Lung (tissue), 12 donors: ENCODE results near the gene TRIM3. TPM values are rescaled to one million over a fixed set of nuclear protein-coding genes. Genes with fewer than 3 reads are reported as not detected.

Experiments
- ATAC-seq: fragments of 200-7000 bp; cut with Tn5 transposase; one replicate; pipeline ENCODE4 v1.9.1; 2020; ENCODE audit warnings: moderate number of reproducible peaks; ENCODE audit not compliant: insufficient read depth, low FRiP score
- DNase-seq, 3 donors: peaks; one replicate each; pipeline ENCODE4 v3.0.0-alpha.2; 2013 to 2017
- H3K27ac ChIP-seq, 2 donors: one replicate each; pipeline ENCODE4 v1.5.1; 2013; ENCODE audit warnings: mild to moderate bottlenecking in 2 of 2, moderate library complexity in 2 of 2, control low read depth in 1 of 2, inconsistent platforms in 1 of 2, low read depth in 1 of 2, low read length in 1 of 2
- H3K27me3 ChIP-seq, 3 donors: one replicate each; pipeline ENCODE4 v1.5.1; 2013; ENCODE audit warnings: low read length in 2 of 3; ENCODE audit not compliant: control insufficient read depth in 3 of 3, insufficient read depth in 3 of 3
- H3K36me3 ChIP-seq, 4 donors: one replicate each; pipeline ENCODE4 v1.5.1; 2013; ENCODE audit warnings: low read length in 4 of 4, mild to moderate bottlenecking in 1 of 4, moderate library complexity in 1 of 4; ENCODE audit not compliant: control insufficient read depth in 4 of 4, insufficient read depth in 4 of 4
- H3K4me1 ChIP-seq, 5 donors: one replicate each; pipeline ENCODE4 v1.5.1; 2013; ENCODE audit warnings: low read length in 5 of 5, mild to moderate bottlenecking in 2 of 5, moderate library complexity in 1 of 5; ENCODE audit not compliant: control insufficient read depth in 5 of 5, insufficient read depth in 5 of 5
- H3K4me3 ChIP-seq: one replicate; pipeline ENCODE4 v1.5.1; 2013; ENCODE audit warnings: mild to moderate bottlenecking, control low read depth, moderate library complexity
- H3K9ac ChIP-seq, 2 donors: one replicate each; pipeline ENCODE4 v1.5.1; 2013; ENCODE audit warnings: low read length in 2 of 2, control low read depth in 1 of 2; ENCODE audit not compliant: insufficient read depth in 1 of 2
- H3K9me3 ChIP-seq, 4 donors: one replicate each; pipeline ENCODE4 v1.5.1; 2013; ENCODE audit warnings: low read length in 3 of 4, mild to moderate bottlenecking in 1 of 4, moderate library complexity in 1 of 4; ENCODE audit not compliant: control insufficient read depth in 4 of 4, insufficient read depth in 3 of 4
- CTCF ChIP-seq: IDR thresholded peaks from 2 replicates; pipeline ENCODE4 v1.5.1; 2012; ENCODE audit warnings: mild to moderate bottlenecking; ENCODE audit errors: control extremely low read depth, extremely low read depth
- WGBS, 2 donors: extraction: QIAGEN DNeasy Blood & Tissue Kit; methylation state at CpG; one replicate each; pipeline ENCODE4 v1.1.7; 2013; 5-methylcytosine and 5-hydroxymethylcytosine counted together
- polyA plus RNA-seq, 2 donors: library from polyadenylated mRNA; stranded (reverse); fragments of 200-250 nt; gene quantifications; one replicate each; pipeline ENCODE4 v1.2.1, GENCODE V29; 2013
- total RNA-seq, 2 donors: library from RNA; depleted of rRNA in 1 of 2; stranded (reverse); fragments of >200 nt in 1 of 2; gene quantifications; one replicate each; pipeline ENCODE4 v1.2.1, GENCODE V29; 2014 to 2021
- donor health status: control.
- donor health status: control.
- donor health status: Bipolar disorder and iron deficiency.
- donor health status: healthy.
- donor health status: DM: yes; HTN: yes; CAD: no.

Gene TRIM3
- total and polyA plus RNA-seq, 4 donors, result 15.7 to 29.0 (median 22.4) TPM

DNA sequence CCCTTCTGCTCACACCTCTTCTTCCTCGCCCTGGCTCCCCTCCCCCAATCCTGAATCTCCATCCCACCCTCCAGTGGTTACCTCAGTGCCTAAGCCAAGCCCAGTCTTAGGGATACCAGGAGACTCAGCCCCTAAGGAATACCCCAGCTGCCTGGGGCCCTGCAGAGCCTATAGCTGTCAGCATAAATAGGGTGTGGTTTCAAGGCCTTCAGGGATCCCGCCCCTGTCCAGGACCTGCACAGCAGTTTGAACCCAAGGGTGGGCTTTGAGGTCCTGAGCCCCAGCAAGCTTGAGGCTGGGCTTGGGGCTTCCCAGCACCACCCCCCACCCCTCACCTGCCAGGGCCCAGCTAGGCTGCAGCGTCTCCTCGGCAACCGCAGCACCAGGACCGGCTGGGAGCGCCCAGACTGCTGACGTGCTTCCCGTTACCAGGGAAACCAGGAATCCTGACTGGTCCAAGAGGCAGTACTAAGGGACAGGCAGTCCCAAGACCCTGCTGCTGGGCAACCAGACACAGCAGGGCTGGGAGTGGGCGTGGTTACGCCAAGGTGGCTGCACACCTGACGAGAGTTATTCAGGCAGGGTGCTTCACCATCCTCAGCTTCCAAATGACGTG, 68.6 kb downstream of the TRIM3 start:
- peaks cover 5 to 13% (median 6%) of the 10 kb centered on the region in 4 donors for H3K36me3 ChIP-seq
- ATAC-seq (no peak), DNase-seq (peak; percentile 49 to 72 (median 56))
- no peak overlapping the region for H3K9ac ChIP-seq
- no peaks in the 10 kb centered on the region for H3K9me3 ChIP-seq
- 85 to 91% methylated on average over 13 of the region's 13 CpGs for WGBS, 2 donors
- no peak overlapping the region for H3K4me3 ChIP-seq
- peaks cover 0 to 2% (median 0%) of the 10 kb centered on the region in 5 donors for H3K4me1 ChIP-seq
- no peak for TF ChIP-seq CTCF
- no peaks in the 10 kb centered on the region for H3K27me3 ChIP-seq
- H3K27ac ChIP-seq, result no peak overlapping the region

- no peak for TF ChIP-seq CTCF
- H3K9me3 ChIP-seq, result no peaks in the 10 kb centered on the region
- H3K36me3 ChIP-seq, result peaks cover 2 to 13% (median 6%) of the 10 kb centered on the region in 4 donors
- peaks cover 0 to 2% (median 0%) of the 10 kb centered on the region in 5 donors for H3K4me1 ChIP-seq
- DNase-seq (no peak), ATAC-seq (no peak)
- H3K9ac ChIP-seq, result no peak overlapping the region
- WGBS, 2 donors, result 82 to 90% methylated on average over 16 of the region's 16 CpGs
- no peak overlapping the region for H3K4me3 ChIP-seq
- H3K27me3 ChIP-seq, result no peaks in the 10 kb centered on the region
- H3K27ac ChIP-seq, result no peak overlapping the region
Observed at GRCh38 chr11:6404342-6405051, 69.2 kb downstream of the TRIM3 start.

GRCh38 chr11:6403539-6403938, 70.2 kb downstream of the TRIM3 start:
- Histone ChIP-seq H3K9ac (no peak overlapping the region), H3K36me3 (peaks cover 5 to 13% (median 8%) of the 10 kb centered on the region in 4 donors), H3K27ac (no peak overlapping the region), H3K27me3 (no peaks in the 10 kb centered on the region), H3K4me1 (peaks cover 0 to 2% (median 0%) of the 10 kb centered on the region in 5 donors), H3K9me3 (no peaks in the 10 kb centered on the region), H3K4me3 (no peak overlapping the region)
- ATAC-seq (no peak), DNase-seq (no peak)
- no peak for TF ChIP-seq CTCF
- WGBS, 2 donors, result 94% methylated on average over 8 of the region's 8 CpGs
